GM23248 (cell line): ENCODE measurements around the gene CCDC183. TPM values are rescaled to one million over a fixed set of nuclear protein-coding genes. Genes with fewer than 3 reads are reported as not detected.

ENCODE experiments used
- DNase-seq: peaks from one replicate; pipeline ENCODE4 v3.0.0-alpha.2; 2015
- H2AFZ ChIP-seq: fragments of 200-600 bp; sonication (generic); 2 replicates; pipeline ENCODE4 v1.6.1; 2016; ENCODE audit warnings: antibody characterized with exemption
- H3F3A ChIP-seq: fragments of 200-600 bp; sonication (generic); 2 replicates; pipeline ENCODE4 v1.6.1; 2016; ENCODE audit warnings: mild to moderate bottlenecking, antibody characterized with exemption, mixed run types; ENCODE audit not compliant: insufficient read depth
- H3K27ac ChIP-seq: fragments of 200-600 bp; sonication (generic); 2 replicates; pipeline ENCODE4 v1.5.1; 2016; ENCODE audit warnings: mild to moderate bottlenecking
- H3K27me3 ChIP-seq: fragments of 200-600 bp; sonication (generic); replicated peaks from 2 replicates; pipeline ENCODE4 v1.6.1; 2016; ENCODE audit warnings: mild to moderate bottlenecking; ENCODE audit not compliant: insufficient read depth
- H3K36me3 ChIP-seq: fragments of 200-600 bp; sonication (generic); 2 replicates; pipeline ENCODE4 v1.6.1; 2016; ENCODE audit warnings: low read depth, mild to moderate bottlenecking
- H3K4me1 ChIP-seq: fragments of 200-600 bp; sonication (generic); 2 replicates; pipeline ENCODE4 v1.6.1; 2016; ENCODE audit warnings: mild to moderate bottlenecking; ENCODE audit not compliant: insufficient read depth
- H3K4me2 ChIP-seq: fragments of 200-600 bp; sonication (generic); one replicate; pipeline ENCODE4 v1.6.1; 2016; ENCODE audit warnings: mild to moderate bottlenecking; ENCODE audit not compliant: unreplicated experiment
- H3K4me3 ChIP-seq: fragments of 200-600 bp; sonication (generic); 2 replicates; pipeline ENCODE4 v1.5.1; 2016; ENCODE audit warnings: mild to moderate bottlenecking
- H3K79me2 ChIP-seq: fragments of 200-600 bp; sonication (generic); 2 replicates; pipeline ENCODE4 v1.6.1; 2016; ENCODE audit warnings: mild to moderate bottlenecking; ENCODE audit not compliant: insufficient read depth
- H3K9ac ChIP-seq: fragments of 200-600 bp; sonication (generic); 2 replicates; pipeline ENCODE4 v1.6.1; 2016; ENCODE audit warnings: mild to moderate bottlenecking
- H3K9me2 ChIP-seq: fragments of 200-600 bp; sonication (generic); 2 replicates; pipeline ENCODE4 v1.6.1; 2016; ENCODE audit warnings: mixed run types, mild to moderate bottlenecking, moderate library complexity; ENCODE audit not compliant: insufficient read depth
- H3K9me3 ChIP-seq: fragments of 200-600 bp; sonication (generic); one replicate; pipeline ENCODE4 v1.6.1; 2017; ENCODE audit warnings: low read depth
- H4K20me1 ChIP-seq: fragments of 200-600 bp; sonication (generic); 2 replicates; pipeline ENCODE4 v1.6.0; 2016; ENCODE audit not compliant: insufficient read depth
- EZH2 ChIP-seq: fragments of 200-600 bp; sonication (generic); IDR thresholded peaks from 2 replicates; pipeline ENCODE4 v1.6.1; 2018; ENCODE audit warnings: antibody characterized with exemption, mild to moderate bottlenecking; ENCODE audit not compliant: insufficient read depth, poor library complexity, severe bottlenecking
- EZH2phosphoT487 ChIP-seq: fragments of 200-600 bp; sonication (generic); IDR thresholded peaks from 2 replicates; pipeline ENCODE4 v1.6.1; 2018; ENCODE audit warnings: antibody characterized with exemption, moderate library complexity, mild to moderate bottlenecking, low read depth; ENCODE audit not compliant: insufficient read depth
- WGBS, 2 experiments: methylation state at CpG; one replicate each; pipeline ENCODE4 v1.1.6; 2015 to 2017; ENCODE audit warnings: low lambda C conversion rate in 2 of 2, low coverage in 1 of 2; ENCODE audit errors: missing lambda C conversion rate in 2 of 2; 5-methylcytosine and 5-hydroxymethylcytosine counted together
- in situ Hi-C: fragments of 300-500 bp; cut with MboI; formaldehyde crosslinking; loops from 2 replicates; pipeline ENCODE4 v1.15.0; 2020
- polyA plus RNA-seq: library from polyadenylated mRNA; unstranded; fragments of >200 nt; fragmentation: Nextera tagmentation; extraction: Ambion mirVana; gene quantifications from 2 replicates; pipeline ENCODE4 v1.2.1, GENCODE V29; 2016
- total RNA-seq: library from RNA; depleted of rRNA; stranded (reverse); fragments of >200 nt; shearing (Covaris generic); gene quantifications from 2 replicates; pipeline ENCODE4 v1.2.3, GENCODE V29; 2014

CCDC183 gene
- total and polyA plus RNA-seq, 2 experiments from 2014 or later: 0.76 to 1.5 TPM

DNA sequence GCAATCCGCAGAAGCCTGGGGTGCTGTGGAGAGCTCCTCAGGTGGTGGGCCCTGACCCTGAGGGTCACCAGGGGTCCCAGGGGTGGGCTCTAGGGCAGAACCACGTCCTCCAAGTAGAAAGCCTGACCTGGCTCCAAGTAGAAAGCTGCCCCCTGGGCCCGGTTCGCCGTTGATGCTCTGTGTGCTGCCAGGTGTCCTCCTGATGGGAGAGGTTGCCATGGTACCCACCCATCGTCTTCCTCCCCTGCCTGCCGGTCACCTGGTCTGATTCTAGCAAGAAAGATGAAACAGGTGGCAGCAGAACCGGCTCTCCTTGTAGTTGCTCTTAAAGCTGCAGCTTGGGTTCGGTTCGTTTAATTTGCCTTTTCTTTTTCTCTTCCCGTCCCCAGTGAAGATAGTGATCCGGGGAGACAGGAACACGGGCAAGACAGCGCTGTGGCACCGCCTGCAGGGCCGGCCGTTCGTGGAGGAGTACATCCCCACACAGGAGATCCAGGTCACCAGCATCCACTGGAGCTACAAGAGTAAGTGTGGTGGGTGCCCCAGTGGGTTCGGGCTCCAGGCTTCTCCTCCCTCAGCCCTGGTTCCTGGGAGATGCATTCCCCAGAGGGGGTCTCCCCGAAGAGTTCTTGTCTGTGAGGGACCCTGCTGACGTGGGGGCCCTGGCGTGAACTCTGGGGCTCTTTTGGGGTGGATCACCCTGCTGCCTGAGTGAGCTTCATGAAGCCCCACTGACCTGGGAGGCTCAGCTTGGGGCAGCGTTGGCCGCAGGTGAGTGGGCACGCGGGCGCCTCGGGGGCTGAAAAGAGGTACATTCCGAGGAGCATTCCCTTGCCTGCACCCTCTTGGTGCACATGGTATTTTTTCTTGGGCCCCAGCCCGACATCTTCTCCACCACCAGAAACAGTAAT, 27.3 kb downstream of the CCDC183 start:
- Histone ChIP-seq H3K36me3 (no peaks in the 10 kb centered on the region), H3F3A (no peaks in the 10 kb centered on the region), H3K27ac (no peak overlapping the region), H4K20me1 (no peaks in the 10 kb centered on the region), H3K4me2 (no peak overlapping the region), H3K9me2 (no peaks in the 10 kb centered on the region), H3K79me2 (peaks cover 23% of the 10 kb centered on the region), H3K4me3 (no peak overlapping the region), H3K27me3 (no peaks in the 10 kb centered on the region), H3K9me3 (no peaks in the 10 kb centered on the region), H3K4me1 (no peaks in the 10 kb centered on the region), H3K9ac (no peak overlapping the region), H2AFZ (no peak overlapping the region)
- in situ Hi-C loops: no loop called here
- DNase-seq: no peak
- 89 to 91% methylated on average over 28 to 29 of the region's 30 CpGs for WGBS, 2 experiments
- no peak for TF ChIP-seq EZH2
- TF ChIP-seq EZH2phosphoT487: no peak

DNA sequence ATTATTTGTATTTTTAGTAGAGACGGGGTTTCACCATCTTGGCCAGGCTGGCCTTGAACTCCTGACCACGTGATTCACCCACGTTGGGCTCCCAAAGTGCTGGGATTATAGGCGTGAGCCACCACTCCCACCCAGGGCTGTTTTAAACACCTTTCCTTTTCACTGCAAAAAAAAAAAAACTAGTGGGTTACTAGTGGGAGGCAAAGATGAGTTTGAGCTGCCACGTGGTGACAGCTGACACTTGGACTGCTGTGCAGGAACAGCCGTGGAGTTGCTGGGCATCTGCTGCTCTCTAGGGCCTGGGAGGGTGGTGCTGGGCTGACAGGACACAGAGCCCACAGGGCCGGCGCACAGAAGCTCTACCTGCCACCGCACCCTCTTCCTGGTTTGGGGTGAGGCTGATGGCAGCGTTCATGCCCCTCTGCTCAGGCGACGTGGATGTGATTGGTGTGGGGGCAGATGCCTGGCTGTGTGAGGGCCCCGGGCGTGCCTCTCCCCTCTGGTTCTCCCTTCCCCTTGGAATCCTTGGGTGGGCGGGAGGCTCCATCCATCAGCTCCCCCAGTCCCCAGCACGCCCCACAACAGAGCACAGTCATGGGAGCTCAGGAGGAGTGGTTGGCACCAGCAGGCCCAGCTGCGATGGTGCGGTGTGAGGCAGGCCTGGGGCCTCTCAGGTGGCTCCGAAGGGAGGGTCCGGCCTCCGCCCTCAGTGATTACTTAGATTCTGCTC, 28.5 kb downstream of the CCDC183 start:
- DNase-seq: no peak
- WGBS, 2 experiments: 92 to 95% methylated on average over 19 to 21 of the region's 21 CpGs

DNA sequence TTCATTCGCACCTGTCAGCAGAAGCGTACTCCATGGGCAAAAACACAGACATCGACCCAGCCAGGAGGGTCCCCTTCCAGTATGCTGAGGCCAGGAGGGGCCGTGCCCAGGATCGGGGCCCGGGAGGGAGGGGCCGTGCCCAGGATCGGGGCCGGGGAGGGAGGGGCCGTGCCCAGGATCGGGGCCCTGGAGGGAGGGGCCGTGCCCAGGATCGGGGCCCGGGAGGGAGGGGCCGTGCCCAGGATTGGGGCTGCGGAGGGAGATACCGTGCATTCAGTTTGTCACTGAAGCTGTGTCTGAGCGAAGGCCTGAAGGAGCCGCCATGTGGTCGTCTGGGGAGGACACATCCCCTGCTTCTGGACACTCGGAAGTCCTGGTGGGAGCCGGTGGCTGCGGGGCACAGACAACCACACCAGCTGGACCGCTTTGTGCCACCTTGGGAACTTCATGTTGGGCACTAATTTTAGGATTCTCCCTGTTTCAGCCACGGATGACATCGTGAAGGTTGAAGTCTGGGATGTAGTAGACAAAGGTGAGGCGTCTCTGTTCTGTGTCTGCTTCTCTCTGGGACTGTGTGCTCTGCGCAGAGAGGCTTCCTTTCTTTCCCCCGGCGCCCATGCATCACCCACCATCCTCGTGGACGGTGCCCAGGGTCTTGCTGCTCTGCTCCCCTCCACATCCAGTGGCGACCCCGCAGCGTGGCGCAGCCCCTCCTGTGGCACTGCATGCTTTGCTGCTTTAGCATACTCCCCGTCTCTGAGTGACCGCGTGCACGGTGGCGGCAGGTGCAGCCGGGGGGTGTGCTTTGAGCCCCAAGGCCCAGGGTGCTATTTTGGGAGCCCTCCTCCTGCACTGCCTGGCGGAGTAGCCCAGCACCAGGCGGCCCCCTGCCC, 29.4 kb downstream of the CCDC183 start:
- Histone ChIP-seq H3K36me3 (no peaks in the 10 kb centered on the region), H3K4me3 (no peak overlapping the region), H3K27me3 (no peaks in the 10 kb centered on the region), H3F3A (no peaks in the 10 kb centered on the region), H3K79me2 (peaks cover 7% of the 10 kb centered on the region), H3K9me3 (no peaks in the 10 kb centered on the region), H4K20me1 (no peaks in the 10 kb centered on the region), H3K9ac (no peak overlapping the region), H3K4me1 (no peaks in the 10 kb centered on the region), H3K9me2 (no peaks in the 10 kb centered on the region), H2AFZ (no peak overlapping the region), H3K27ac (no peak overlapping the region), H3K4me2 (no peak overlapping the region)
- WGBS, 2 experiments: 89 to 92% methylated on average over 28 to 44 of the region's 44 CpGs
- TF ChIP-seq EZH2phosphoT487 (no peak), EZH2 (no peak)
- DNase-seq: no peak
- in situ Hi-C loops: no loop called here

More for the DNA sequence above, 28.5 kb downstream of the CCDC183 start:
- H3K79me2 ChIP-seq: peaks cover 13% of the 10 kb centered on the region
- TF ChIP-seq EZH2phosphoT487: no peak
- no peak for TF ChIP-seq EZH2
- no peaks in the 10 kb centered on the region for H3F3A ChIP-seq
- H3K9me2 ChIP-seq: no peaks in the 10 kb centered on the region
- no peak overlapping the region for H3K4me3 ChIP-seq
- no peak overlapping the region for H3K27ac ChIP-seq
- H3K4me1 ChIP-seq: no peaks in the 10 kb centered on the region
- in situ Hi-C loops: no loop called here
- no peaks in the 10 kb centered on the region for H3K36me3 ChIP-seq
- H3K9ac ChIP-seq: no peak overlapping the region
- H4K20me1 ChIP-seq: no peaks in the 10 kb centered on the region
- no peak overlapping the region for H3K4me2 ChIP-seq
- H3K9me3 ChIP-seq: no peaks in the 10 kb centered on the region
- no peaks in the 10 kb centered on the region for H3K27me3 ChIP-seq
- no peak overlapping the region for H2AFZ ChIP-seq

DNA sequence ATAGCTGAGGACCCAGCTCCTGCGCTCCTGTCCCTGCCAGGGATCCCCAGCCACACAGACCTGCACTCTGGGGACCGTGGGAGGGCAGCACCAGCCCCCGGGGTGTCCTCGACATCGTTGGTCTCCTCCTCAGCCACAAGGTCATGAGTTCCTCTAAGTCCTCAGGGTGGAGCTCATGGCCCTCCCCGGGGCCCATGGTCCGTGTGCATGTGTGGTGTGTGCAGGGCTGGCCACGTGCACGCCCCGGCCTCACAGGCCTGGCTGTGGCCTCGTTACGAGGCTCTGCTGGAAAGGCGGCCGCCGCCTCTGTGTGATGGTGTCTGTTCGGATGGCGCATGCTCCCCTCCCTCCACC, 30.0 kb downstream of the CCDC183 start:
- no peaks in the 10 kb centered on the region for H3K9me3 ChIP-seq
- no peaks in the 10 kb centered on the region for H3K9me2 ChIP-seq
- no peaks in the 10 kb centered on the region for H4K20me1 ChIP-seq
- H3K36me3 ChIP-seq: no peaks in the 10 kb centered on the region
- H3K27me3 ChIP-seq: no peaks in the 10 kb centered on the region
- 91 to 97% methylated on average over 13 to 17 of the region's 17 CpGs for WGBS, 2 experiments
- no peaks in the 10 kb centered on the region for H3K4me1 ChIP-seq
- TF ChIP-seq EZH2phosphoT487 (no peak), EZH2 (no peak)
- H3K27ac ChIP-seq: no peak overlapping the region
- peaks cover under 1% of the 10 kb centered on the region for H3K79me2 ChIP-seq
- in situ Hi-C loops: no loop called here
- H3F3A ChIP-seq: no peaks in the 10 kb centered on the region
- no peak overlapping the region for H3K4me2 ChIP-seq
- no peak overlapping the region for H2AFZ ChIP-seq
- no peak for DNase-seq
- no peak overlapping the region for H3K4me3 ChIP-seq
- H3K9ac ChIP-seq: no peak overlapping the region
